NCI-H2227 (cell line): ENCODE results near the gene GABARAPL1.
"Not testable (repeated sequence)": the region's sequence is repeated elsewhere in the genome, so short reads cannot be mapped to it uniquely, and the experiment has no call there.

Source experiments
- DNase-seq: peaks from one replicate; lab custom pipeline; 2025; ENCODE audit not compliant: unreplicated experiment; lab: John Stamatoyannopoulos, UW

Gene GABARAPL1

GRCh38 chr12:10197879-10198278 is 14.8 kb upstream of the GABARAPL1 start:
- DNase-seq, result no peak

- not testable (repeated sequence) for DNase-seq
Observed at GRCh38 chr12:10204495-10204894, 8.2 kb upstream of the GABARAPL1 start.

GRCh38 chr12:10205220-10205807 is 7.4 kb upstream of the GABARAPL1 start:
- no peak for DNase-seq

- DNase-seq, result no peak
Observed at GRCh38 chr12:10207136-10207535, 5.5 kb upstream of the GABARAPL1 start.

- DNase-seq, result no peak
Observed at GRCh38 chr12:10210225-10210624, 2.5 kb upstream of the GABARAPL1 start.

- DNase-seq, result no peak
Observed at GRCh38 chr12:10211101-10211939, 1.4 kb upstream of the GABARAPL1 start.

- DNase-seq, result peak; percentile 81
Observed at GRCh38 chr12:10211940-10212738, 538 bp upstream of the GABARAPL1 start.

- peak; percentile 34 for DNase-seq
Observed at GRCh38 chr12:10213168-10214135, 775 bp downstream of the GABARAPL1 start.

GRCh38 chr12:10214136-10214894 is 1.6 kb downstream of the GABARAPL1 start:
- DNase-seq, result no peak

GRCh38 chr12:10214895-10215267 is 2.2 kb downstream of the GABARAPL1 start:
- no peak for DNase-seq

GRCh38 chr12:10215436-10215835 is 2.8 kb downstream of the GABARAPL1 start:
- DNase-seq, result no peak

- DNase-seq, result not testable (repeated sequence)
Observed at GRCh38 chr12:10215946-10216345, 3.3 kb downstream of the GABARAPL1 start.

- DNase-seq, result no peak
Observed at GRCh38 chr12:10218021-10218420, 5.3 kb downstream of the GABARAPL1 start.

GRCh38 chr12:10220398-10221077 is 7.9 kb downstream of the GABARAPL1 start:
- no peak for DNase-seq

- no peak for DNase-seq
Observed at GRCh38 chr12:10221846-10222245, 9.2 kb downstream of the GABARAPL1 start.

GRCh38 chr12:10223208-10223607 is 10.5 kb downstream of the GABARAPL1 start:
- DNase-seq, result no peak

- DNase-seq, result not testable (repeated sequence)
Observed at GRCh38 chr12:10225426-10225825, 12.7 kb downstream of the GABARAPL1 start.

- DNase-seq, result no peak
Observed at GRCh38 chr12:10226086-10226485, 13.4 kb downstream of the GABARAPL1 start.

- DNase-seq, result no peak
Observed at GRCh38 chr12:10226731-10227130, 14.1 kb downstream of the GABARAPL1 start.
